ENCODE results near the gene ZMYND12. TPM values are rescaled to one million over a fixed set of nuclear protein-coding genes. Genes with fewer than 3 reads are reported as not detected.

Gene ZMYND12
- total and polyA plus RNA-seq, 2 donors (not counting 3 experiments of a cell fraction or from before 2014, with no cell fraction given) = 0.33 to 0.40 TPM

- TF ChIP-seq MYC (IDR thresholded peaks at IDR 0.05; ENCODE audit: low read depth, low read length) (no peak), MAX (IDR thresholded peaks at IDR 0.05; ENCODE audit: insufficient read depth, insufficient read length) (no peak), EZH2 (IDR thresholded peaks at IDR 0.05; ENCODE audit: borderline replicate concordance, low read depth, low read length, severe bottlenecking) (no peak), JUN (IDR thresholded peaks at IDR 0.05; ENCODE audit: borderline replicate concordance, insufficient read depth, insufficient read length, low read depth) (no peak), GATA2 (IDR thresholded peaks at IDR 0.05; ENCODE audit: insufficient read depth, insufficient read length, low read depth, low read length) (no peak), POLR2A (IDR thresholded peaks at IDR 0.05; ENCODE audit: low read depth, low read length) (no peak), FOS (IDR thresholded peaks at IDR 0.05; ENCODE audit: borderline replicate concordance, insufficient read depth, low read length) (no peak), POLR2AphosphoS5 (IDR thresholded peaks at IDR 0.05; ENCODE audit: insufficient read depth, low read depth, low read length) (no peak)
- TF ChIP-seq, protein P1, sequence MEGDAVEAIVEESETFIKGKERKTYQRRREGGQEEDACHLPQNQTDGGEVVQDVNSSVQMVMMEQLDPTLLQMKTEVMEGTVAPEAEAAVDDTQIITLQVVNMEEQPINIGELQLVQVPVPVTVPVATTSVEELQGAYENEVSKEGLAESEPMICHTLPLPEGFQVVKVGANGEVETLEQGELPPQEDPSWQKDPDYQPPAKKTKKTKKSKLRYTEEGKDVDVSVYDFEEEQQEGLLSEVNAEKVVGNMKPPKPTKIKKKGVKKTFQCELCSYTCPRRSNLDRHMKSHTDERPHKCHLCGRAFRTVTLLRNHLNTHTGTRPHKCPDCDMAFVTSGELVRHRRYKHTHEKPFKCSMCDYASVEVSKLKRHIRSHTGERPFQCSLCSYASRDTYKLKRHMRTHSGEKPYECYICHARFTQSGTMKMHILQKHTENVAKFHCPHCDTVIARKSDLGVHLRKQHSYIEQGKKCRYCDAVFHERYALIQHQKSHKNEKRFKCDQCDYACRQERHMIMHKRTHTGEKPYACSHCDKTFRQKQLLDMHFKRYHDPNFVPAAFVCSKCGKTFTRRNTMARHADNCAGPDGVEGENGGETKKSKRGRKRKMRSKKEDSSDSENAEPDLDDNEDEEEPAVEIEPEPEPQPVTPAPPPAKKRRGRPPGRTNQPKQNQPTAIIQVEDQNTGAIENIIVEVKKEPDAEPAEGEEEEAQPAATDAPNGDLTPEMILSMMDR (IDR thresholded peaks at IDR 0.05; ENCODE audit: extremely low read depth in 1 of 2, insufficient read depth in 1 of 2, low read depth in 1 of 2, low read length in 2 of 2) = no peak
- Histone ChIP-seq H3K9me3 (replicated peaks; ENCODE audit: control insufficient read depth, insufficient read depth, low read length) (no peaks in the 10 kb centered on the region), H4K20me1 (replicated peaks; ENCODE audit: control insufficient read depth, extremely low read depth, insufficient read depth, low read length) (no peaks in the 10 kb centered on the region), H3K79me2 (ENCODE audit: control insufficient read depth, insufficient read depth, low read length) (no peaks in the 10 kb centered on the region), H3K9me1 (replicated peaks; ENCODE audit: control insufficient read depth, extremely low read depth, insufficient read depth, low read length) (no peaks in the 10 kb centered on the region), H3K4me2 (ENCODE audit: insufficient read depth, low read length) (no peak overlapping the region), H3K9ac (replicated peaks; ENCODE audit: extremely low read depth, insufficient read depth, low read length) (no peak overlapping the region), H2AFZ (ENCODE audit: low read depth, low read length) (no peak overlapping the region), H3K4me1 (ENCODE audit: control insufficient read depth, extremely low read depth, insufficient read depth, low read length) (peaks cover 12% of the 10 kb centered on the region), H3K27me3 (ENCODE audit: control insufficient read depth in 2 of 2, insufficient read depth in 2 of 2, low read length in 2 of 2) (no peaks in the 10 kb centered on the region), H3K36me3 (ENCODE audit: control insufficient read depth in 2 of 2, extremely low read depth in 1 of 2, insufficient read depth in 2 of 2, low read length in 2 of 2) (no peaks in the 10 kb centered on the region), H3K4me3 (replicated peaks in 1 of 3; ENCODE audit: insufficient read depth in 1 of 3, low read depth in 1 of 3, low read length in 3 of 3) (no peak overlapping the region), H3K27ac (ENCODE audit: insufficient read depth, low read depth, low read length) (no peak overlapping the region)
- intact Hi-C loops (cut with micrococcal nuclease) (no loop called here), dilution Hi-C loops (cut with MboI; ENCODE audit: extremely low pct_ligation_motif_present, low sequenced_read_pairs) (no loop called here)
- no TSS peak for BruUV-seq (replicated peaks)
- DNase-seq (ENCODE audit: low read depth, low spot score) (peak; percentile 12), FAIRE-seq (no peak)
- CTCF ChIA-PET = interaction anchor here (0.6 to 1.2 kb wide), 2 partner anchors 9 to 52 kb away, joined by 3 to 4 read pairs; no protein-coding TSS in a partner anchor
- POLR2A ChIA-PET = no interaction called here
Observed at GRCh38 chr1:42430286-42431135, 25.3 kb downstream of the ZMYND12 start.
